Stimulated activated CD8-positive, alpha-beta memory T cell treated with anti-CD3 and anti-CD28 coated beads, Interleukin-4, amount 100 ng/mL, for 24 hours (primary cell): ENCODE results near the gene RAB15.

Experiments used
- DNase-seq: peaks from one replicate; pipeline ENCODE4 v3.0.0-alpha.2; 2020; ENCODE audit warnings: low read depth

The RAB15 gene

GRCh38 chr14:64971943-64972791 lies at the start of gene RAB15:
RAB15 (minus strand) TSS chr14:64972336; CDS start chr14:64972076, 260 bp downstream.
- peak; percentile 15 for DNase-seq

- DNase-seq = no peak
These were observed 47.9 kb upstream of the RAB15 start for GRCh38 chr14:65019944-65020566.

- no peak for DNase-seq
These were observed 44.3 kb upstream of the RAB15 start for GRCh38 chr14:65016471-65016870.

GRCh38 chr14:65015391-65015790 lies 43.3 kb upstream of the RAB15 start:
- no peak for DNase-seq

- DNase-seq = no peak
These were observed 40.2 kb upstream of the RAB15 start for GRCh38 chr14:65012353-65012752.

- DNase-seq = no peak
These were observed 39.4 kb upstream of the RAB15 start for GRCh38 chr14:65011538-65011937.

- no peak for DNase-seq
These were observed 38.2 kb upstream of the RAB15 start for GRCh38 chr14:65010211-65010931.

GRCh38 chr14:65007202-65007601 lies 35.1 kb upstream of the RAB15 start:
- no peak for DNase-seq

GRCh38 chr14:65006261-65006721 lies 34.2 kb upstream of the RAB15 start:
- DNase-seq = no peak

- no peak for DNase-seq
These were observed 31.3 kb upstream of the RAB15 start for GRCh38 chr14:65003394-65003793.

GRCh38 chr14:65002586-65003210 lies 30.6 kb upstream of the RAB15 start:
- DNase-seq = no peak

GRCh38 chr14:65001723-65002122 lies 29.6 kb upstream of the RAB15 start:
- DNase-seq = no peak

GRCh38 chr14:65000898-65001591 lies 28.9 kb upstream of the RAB15 start:
- no peak for DNase-seq

GRCh38 chr14:64998455-64998931 lies 26.4 kb upstream of the RAB15 start:
- no peak for DNase-seq

GRCh38 chr14:64997108-64997794 lies 25.1 kb upstream of the RAB15 start:
- DNase-seq = no peak

GRCh38 chr14:64995291-64995690 lies 23.2 kb upstream of the RAB15 start:
- DNase-seq = no peak

GRCh38 chr14:64994540-64994939 lies 22.4 kb upstream of the RAB15 start:
- DNase-seq = no peak

- no peak for DNase-seq
These were observed 21.3 kb upstream of the RAB15 start for GRCh38 chr14:64993266-64993930.

GRCh38 chr14:64992328-64992885 lies 20.3 kb upstream of the RAB15 start:
- no peak for DNase-seq

GRCh38 chr14:64990939-64991338 lies 18.8 kb upstream of the RAB15 start:
- DNase-seq = no peak
